Thymus (tissue), 14 donors: ENCODE data around the gene EPHB1. TPM values are rescaled to one million over a fixed set of nuclear protein-coding genes. Genes with fewer than 3 reads are reported as not detected.

Experiments used
- DNase-seq, 9 donors: peaks; one replicate each; pipeline ENCODE4 v3.0.0-alpha.2; 2013; ENCODE audit warnings: low spot score in 9 of 9, low read depth in 6 of 9, missing footprints in 1 of 9
- H3K27ac ChIP-seq, 2 donors: one replicate each; pipeline ENCODE4 v1.5.1; 2013; ENCODE audit warnings: control low read depth in 1 of 2, low read depth in 1 of 2, low read length in 1 of 2, mild to moderate bottlenecking in 1 of 2, moderate library complexity in 1 of 2
- H3K27me3 ChIP-seq, 2 donors: one replicate each; pipeline ENCODE4 v1.5.1; 2013; ENCODE audit warnings: low read length in 1 of 2; ENCODE audit not compliant: control insufficient read depth in 2 of 2, insufficient read depth in 1 of 2
- H3K36me3 ChIP-seq, 2 donors: one replicate each; pipeline ENCODE4 v1.5.1; 2013; ENCODE audit warnings: low read length in 1 of 2, mild to moderate bottlenecking in 1 of 2, moderate library complexity in 1 of 2; ENCODE audit not compliant: control insufficient read depth in 2 of 2, insufficient read depth in 2 of 2
- H3K4me1 ChIP-seq, 2 donors: one replicate each; pipeline ENCODE4 v1.5.1; 2013; ENCODE audit warnings: low read length in 2 of 2; ENCODE audit not compliant: control insufficient read depth in 2 of 2, insufficient read depth in 2 of 2
- H3K4me3 ChIP-seq, 2 donors: one replicate each; pipeline ENCODE4 v1.5.1; 2013; ENCODE audit warnings: low read length in 2 of 2, control low read depth in 1 of 2, mild to moderate bottlenecking in 1 of 2
- H3K9me3 ChIP-seq, 2 donors: one replicate each; pipeline ENCODE4 v1.5.1; 2013; ENCODE audit warnings: low read length in 1 of 2, mild to moderate bottlenecking in 1 of 2; ENCODE audit not compliant: control insufficient read depth in 2 of 2, insufficient read depth in 1 of 2
- WGBS: extraction: QIAGEN DNeasy Blood & Tissue Kit; methylation state at CpG from one replicate; pipeline ENCODE4 v1.1.7; 2013; 5-methylcytosine and 5-hydroxymethylcytosine counted together
- long read RNA-seq, 10 donors: transcript quantifications; one replicate each; lab custom pipeline, GENCODE V29; 2026
- polyA plus RNA-seq: library from polyadenylated mRNA; stranded (reverse); fragments of 200-250 nt; gene quantifications from one replicate; pipeline ENCODE4 v1.2.3, GENCODE V29; 2013
- total RNA-seq: library from RNA; stranded (reverse); fragments of 120-200 nt; gene quantifications from one replicate; pipeline ENCODE4 v1.2.4, GENCODE V29; 2013
- donor health status: healthy.

Gene EPHB1
- 0.66 TPM for total RNA-seq
- polyA plus RNA-seq: 0.46 TPM
- long read RNA-seq, donor 1: 0 reads
- long read RNA-seq, donor 2: 0 reads
- long read RNA-seq, donor 3: 0 reads
- long read RNA-seq, donor 4: 0 reads
- long read RNA-seq, donor 5: 0 reads
- long read RNA-seq, donor 6: 0 reads
- long read RNA-seq, donor 7: 0 reads
- long read RNA-seq, donor 8: 0 reads
- long read RNA-seq, donor 9: 0 reads
- long read RNA-seq, donor 10: 0 reads

- H3K27ac ChIP-seq: no peak within 1 kb of the TSS
- H3K36me3 ChIP-seq: no peaks in the 10 kb centered on the region
- peaks cover 42 to 58% of the 10 kb centered on the region in 2 donors for H3K27me3 ChIP-seq
- WGBS: 1% methylated on average over 70 of the region's 70 CpGs
- H3K4me3 ChIP-seq: peak within 1 kb of the TSS; percentile 36 to 37
- peaks cover 3 to 14% of the 10 kb centered on the region in 2 donors for H3K4me1 ChIP-seq
- H3K9me3 ChIP-seq: no peaks in the 10 kb centered on the region
- peak; percentile 41 to 80 (median 52) for DNase-seq
Observed at GRCh38 chr3:134794950-134795745, at the start of gene EPHB1. Gene EPHB1, plus strand, starts transcription at chr3:134795260.

- DNase-seq: no peak
- H3K4me1 ChIP-seq: no peaks in the 10 kb centered on the region
- no peak overlapping the region for H3K4me3 ChIP-seq
- no peaks in the 10 kb centered on the region for H3K9me3 ChIP-seq
- no peaks in the 10 kb centered on the region for H3K36me3 ChIP-seq
- no peak overlapping the region for H3K27ac ChIP-seq
- no peaks in the 10 kb centered on the region for H3K27me3 ChIP-seq
- WGBS: 100% methylated on average over 1 of the region's 1 CpG
Observed at GRCh38 chr3:134748698-134749097, 46.4 kb upstream of the EPHB1 start.

GRCh38 chr3:134749174-134749573 is 45.9 kb upstream of the EPHB1 start:
- DNase-seq: no peak
- 90% methylated on average over 2 of the region's 2 CpGs for WGBS
- no peaks in the 10 kb centered on the region for H3K36me3 ChIP-seq

DNA sequence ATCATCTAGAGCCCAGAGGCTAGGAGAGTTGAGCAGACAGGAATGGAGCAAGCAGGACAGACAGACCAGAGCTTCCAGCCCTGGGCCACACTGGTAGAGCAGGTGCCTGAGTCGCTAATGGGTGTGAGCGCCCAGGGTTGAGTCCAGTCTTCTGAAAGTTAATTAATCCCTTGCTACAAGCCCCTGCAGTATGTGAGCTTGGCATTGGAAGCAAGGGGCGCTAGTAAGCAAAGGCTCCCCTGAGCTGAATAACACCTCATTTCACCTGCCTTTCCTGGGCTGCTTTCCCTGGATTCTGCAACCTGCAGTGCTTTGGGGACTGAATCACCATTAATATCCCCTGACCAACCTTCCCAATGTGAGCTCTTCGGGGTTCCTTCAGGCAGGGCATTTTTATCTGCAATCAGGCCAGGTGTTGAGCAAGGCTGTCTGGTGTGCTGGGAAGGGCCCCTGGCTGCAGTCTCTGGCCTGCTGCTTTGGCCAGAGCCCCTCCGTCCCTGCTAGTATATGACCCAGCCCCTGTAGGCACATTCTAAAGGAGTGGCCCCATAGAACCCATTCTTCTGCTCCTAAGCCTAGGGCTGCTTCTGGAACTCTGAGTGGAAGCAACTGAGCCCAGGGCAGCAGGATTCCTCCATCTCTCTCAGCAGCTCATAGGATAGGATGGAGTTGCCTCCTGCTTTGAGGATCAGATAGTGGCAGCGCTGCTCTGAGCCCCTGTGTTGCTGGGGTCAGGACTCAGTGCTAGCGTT is 45.1 kb upstream of the EPHB1 start:
- H3K4me1 ChIP-seq: no peaks in the 10 kb centered on the region
- no peaks in the 10 kb centered on the region for H3K36me3 ChIP-seq
- WGBS: 94% methylated on average over 7 of the region's 7 CpGs
- no peak overlapping the region for H3K27ac ChIP-seq
- no peaks in the 10 kb centered on the region for H3K27me3 ChIP-seq
- no peak overlapping the region for H3K4me3 ChIP-seq
- no peaks in the 10 kb centered on the region for H3K9me3 ChIP-seq
- DNase-seq: no peak

More at GRCh38 chr3:134749174-134749573, 45.9 kb upstream of the EPHB1 start:
- Histone ChIP-seq H3K9me3 (no peaks in the 10 kb centered on the region), H3K27ac (no peak overlapping the region), H3K4me3 (no peak overlapping the region), H3K4me1 (no peaks in the 10 kb centered on the region), H3K27me3 (no peaks in the 10 kb centered on the region)

GRCh38 chr3:134751831-134752230 is 43.2 kb upstream of the EPHB1 start:
- 69% methylated on average over 2 of the region's 2 CpGs for WGBS
- H3K27ac ChIP-seq: no peak overlapping the region
- H3K36me3 ChIP-seq: no peaks in the 10 kb centered on the region
- H3K9me3 ChIP-seq: no peaks in the 10 kb centered on the region
- no peaks in the 10 kb centered on the region for H3K4me1 ChIP-seq
- H3K4me3 ChIP-seq: no peak overlapping the region
- no peaks in the 10 kb centered on the region for H3K27me3 ChIP-seq
- no peak for DNase-seq

- H3K27me3 ChIP-seq: no peaks in the 10 kb centered on the region
- DNase-seq: no peak
- H3K9me3 ChIP-seq: no peaks in the 10 kb centered on the region
- H3K27ac ChIP-seq: no peak overlapping the region
- 93% methylated on average over 9 of the region's 9 CpGs for WGBS
- no peaks in the 10 kb centered on the region for H3K36me3 ChIP-seq
- no peak overlapping the region for H3K4me3 ChIP-seq
- no peaks in the 10 kb centered on the region for H3K4me1 ChIP-seq
Observed at GRCh38 chr3:134752761-134753461, 42.1 kb upstream of the EPHB1 start.

GRCh38 chr3:134753999-134754742 is 40.9 kb upstream of the EPHB1 start:
- Histone ChIP-seq H3K9me3 (no peaks in the 10 kb centered on the region), H3K27ac (no peak overlapping the region), H3K36me3 (no peaks in the 10 kb centered on the region), H3K4me3 (no peak overlapping the region), H3K27me3 (no peaks in the 10 kb centered on the region), H3K4me1 (no peaks in the 10 kb centered on the region)
- 76% methylated on average over 6 of the region's 6 CpGs for WGBS
- no peak for DNase-seq

- no peak overlapping the region for H3K27ac ChIP-seq
- no peaks in the 10 kb centered on the region for H3K9me3 ChIP-seq
- H3K36me3 ChIP-seq: no peaks in the 10 kb centered on the region
- H3K4me1 ChIP-seq: no peaks in the 10 kb centered on the region
- no peak overlapping the region for H3K4me3 ChIP-seq
- peak in 5 of 9 donors; percentile 8 to 39 (median 18) for DNase-seq
- 53% methylated on average over 4 of the region's 4 CpGs for WGBS
- no peaks in the 10 kb centered on the region for H3K27me3 ChIP-seq
Observed at GRCh38 chr3:134754768-134755559, 40.1 kb upstream of the EPHB1 start.
